Cardiac septum (tissue), 1 donor: ENCODE results near the gene DHCR24. TPM values are rescaled to one million over a fixed set of nuclear protein-coding genes. Genes with fewer than 3 reads are reported as not detected.
A peak's percentile ranks its signal among the peaks of the same experiment; 100 is the strongest.

Experiments
- DNase-seq: peaks from one replicate; pipeline ENCODE4 v3.0.0-alpha.2; 2020; ENCODE audit warnings: low spot score
- intact Hi-C: fragments of 100-400 bp; cut with DNase I; formaldehyde crosslinking; loops from one replicate; pipeline ENCODE4 v1.14.0; 2022
- total RNA-seq: library from RNA; stranded (reverse); fragmentation: NEBNext Ultra II Directional; extraction: Animal tissue kit (Norgen Biotek cat#: 25700); gene quantifications from one replicate; pipeline ENCODE4 v1.2.1, GENCODE V29; 2021
- donor health status: DM: no; HTN: no; CAD: no.

DHCR24 gene
- total RNA-seq, 1 donor from 2014 or later: 40.3 TPM

DNA sequence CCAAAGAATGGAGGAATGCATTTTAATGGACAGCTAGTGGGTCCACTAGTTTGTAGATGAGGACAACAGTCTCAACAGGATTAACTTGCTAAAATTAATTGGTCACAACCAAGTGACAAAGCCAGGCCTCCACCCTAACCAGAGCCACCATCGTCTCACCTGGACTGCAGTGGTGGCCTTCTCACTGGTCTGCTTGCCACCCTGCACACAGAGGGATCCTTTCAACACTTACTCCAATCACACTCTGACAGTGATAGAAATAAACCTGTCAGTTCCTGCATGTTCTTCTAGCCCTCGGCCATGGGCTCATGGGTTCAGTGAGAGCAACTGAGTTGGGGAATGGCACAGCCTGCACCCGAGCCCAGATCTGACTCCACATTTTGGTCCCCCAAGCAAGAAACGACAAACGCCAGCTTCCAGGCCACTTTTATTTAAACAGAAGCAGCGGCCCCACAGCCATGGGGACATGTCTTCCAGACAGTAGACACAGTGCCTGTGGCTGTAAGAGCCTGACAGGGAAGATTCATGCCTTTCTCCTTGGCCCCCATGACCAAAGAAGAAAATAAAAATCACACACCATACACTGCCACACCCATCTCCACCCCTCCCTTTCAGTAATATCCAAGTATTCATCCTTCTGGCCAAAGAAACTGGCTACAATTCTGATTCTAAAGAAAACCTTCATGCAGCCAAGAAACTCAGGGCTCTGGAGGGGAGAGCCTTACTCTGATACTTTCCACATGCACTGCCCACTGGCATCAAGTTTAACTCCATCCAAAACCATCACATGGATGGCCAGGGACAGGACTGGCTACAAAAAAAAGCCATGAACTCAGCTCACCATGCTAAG lies 37.6 kb downstream of the DHCR24 start:
- no peak for DNase-seq
- intact Hi-C loops: no loop called here

DNA sequence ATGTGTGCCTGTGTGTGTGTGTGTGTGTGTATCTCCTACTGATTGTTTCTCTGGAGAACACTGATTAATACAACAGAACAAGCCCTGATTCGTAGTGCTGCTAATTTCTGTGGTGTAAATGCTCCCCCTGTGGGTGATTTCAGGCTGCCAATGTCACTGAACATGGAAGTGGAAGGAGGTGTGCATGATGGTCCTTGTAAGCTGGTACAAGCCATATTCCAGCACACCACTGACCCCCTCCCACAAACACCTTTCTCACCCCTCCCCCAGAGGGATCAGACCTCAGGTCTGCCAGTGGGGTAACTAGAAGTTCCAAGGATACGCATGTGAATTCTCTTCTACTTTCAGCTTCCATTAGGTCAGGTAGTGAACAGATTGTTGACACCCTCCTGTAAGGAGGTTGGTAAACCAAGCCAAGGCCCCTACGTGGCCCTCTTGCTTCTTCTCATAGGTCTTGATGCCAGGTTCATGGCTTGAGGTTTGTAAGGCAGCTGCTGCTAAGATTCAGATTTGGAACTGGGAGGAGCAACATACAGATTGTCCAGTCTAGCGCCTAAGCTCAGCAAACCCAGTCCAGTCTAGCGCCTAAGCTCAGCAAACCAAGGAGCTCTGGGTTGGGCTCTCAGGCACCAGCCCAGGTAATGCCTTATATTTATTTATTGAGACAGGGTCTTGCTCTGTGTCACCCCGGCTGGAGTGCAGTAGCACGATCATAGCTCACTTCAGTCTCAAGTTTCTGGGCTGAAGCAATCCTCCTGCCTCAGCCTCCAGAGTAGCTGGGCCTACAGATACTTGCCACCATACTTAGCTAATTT lies 38.7 kb downstream of the DHCR24 start:
- intact Hi-C loops: no loop called here

DNA sequence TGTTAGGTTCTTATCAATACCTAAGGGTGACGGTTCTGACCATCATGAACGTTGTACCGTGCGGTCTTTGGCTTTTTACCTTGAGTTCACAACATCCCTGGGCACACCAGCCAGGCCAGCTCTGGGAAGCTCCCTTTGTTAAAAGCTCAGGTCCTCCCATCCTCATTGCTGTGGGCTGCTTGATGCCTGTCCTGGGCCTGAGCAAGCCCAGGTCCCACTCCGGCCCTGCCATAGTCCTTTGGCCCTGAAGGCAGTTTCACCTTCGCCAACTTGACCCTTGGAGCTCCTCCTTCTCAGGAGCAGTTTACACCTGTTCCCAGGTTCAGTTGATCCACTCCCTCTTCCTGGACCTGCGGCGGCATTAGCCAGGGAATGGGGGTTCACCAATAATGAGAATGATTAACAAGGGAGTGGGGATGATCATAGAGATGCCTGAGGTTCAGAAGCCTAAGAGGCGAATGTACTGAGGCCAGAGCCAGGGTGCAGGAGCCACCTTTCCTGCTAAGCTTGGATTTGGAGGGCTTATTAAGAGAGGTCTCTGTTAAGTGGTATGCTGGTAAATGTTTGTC lies 40.2 kb downstream of the DHCR24 start:
- intact Hi-C loops: no loop called here

More for the DNA sequence above, 38.7 kb downstream of the DHCR24 start:
- DNase-seq: peak; percentile 57

DNA sequence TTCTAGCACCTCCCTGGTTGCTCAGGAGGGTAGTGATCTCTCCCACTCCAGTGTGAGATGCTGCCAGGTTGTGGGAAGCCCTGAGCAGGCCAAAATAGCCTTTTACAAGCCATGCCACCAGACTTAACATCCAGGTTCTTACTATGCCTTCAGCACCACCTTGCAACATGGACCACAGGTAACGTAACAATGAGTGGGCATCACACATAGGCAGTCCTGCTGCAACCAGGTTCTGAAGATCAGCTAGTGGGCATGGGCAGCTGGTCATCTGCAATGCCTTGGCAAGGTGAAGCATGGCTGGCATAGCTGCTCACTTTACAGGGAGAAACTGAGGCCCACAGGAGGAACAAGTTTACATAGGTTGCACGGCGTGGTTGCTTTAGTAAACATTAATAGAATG lies 40.7 kb downstream of the DHCR24 start:
- no peak for DNase-seq
- intact Hi-C loops: no loop called here

More for the DNA sequence above, 40.2 kb downstream of the DHCR24 start:
- no peak for DNase-seq

DNA sequence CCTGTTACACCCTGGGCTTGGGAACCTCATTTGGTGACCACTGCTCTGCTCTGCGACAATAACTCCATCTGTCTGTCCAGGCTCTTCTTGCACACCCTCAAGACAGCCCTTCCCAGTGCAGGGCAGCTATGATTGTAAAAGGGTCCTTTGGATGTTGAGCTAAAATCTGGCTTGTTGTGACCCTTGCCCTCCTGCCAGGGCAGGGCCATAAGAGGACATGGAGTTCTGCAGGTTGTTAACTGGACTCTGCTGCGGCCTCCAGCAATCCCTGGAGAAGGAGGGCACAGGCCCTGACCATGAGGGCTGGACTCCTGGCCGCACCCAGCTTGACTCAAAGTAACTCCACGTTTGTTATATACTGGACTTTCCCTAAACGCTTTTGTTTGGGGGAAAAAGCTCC lies 41.2 kb downstream of the DHCR24 start:
- intact Hi-C loops: no loop called here
- no peak for DNase-seq

DNA sequence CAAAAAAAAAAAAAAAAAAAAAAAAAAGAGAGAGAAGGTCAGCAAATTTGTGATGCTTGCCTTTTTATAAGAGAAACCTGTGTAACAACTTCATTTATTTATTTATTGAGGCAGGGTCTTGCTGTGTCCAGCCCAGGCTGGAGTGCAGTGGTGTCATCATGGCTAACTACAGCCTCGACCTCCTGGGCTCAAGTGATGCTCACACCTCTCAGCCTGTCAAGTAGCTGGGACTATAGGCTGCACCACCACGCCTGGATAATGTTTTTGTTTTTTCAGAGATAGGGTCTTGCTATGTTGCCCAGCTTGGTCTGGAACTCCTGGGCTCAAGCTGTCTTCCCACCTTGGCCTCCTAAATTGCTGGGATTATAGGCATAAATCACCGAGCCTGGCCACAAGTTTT lies 42.4 kb downstream of the DHCR24 start:
- DNase-seq: no peak
- intact Hi-C loops: no loop called here

DNA sequence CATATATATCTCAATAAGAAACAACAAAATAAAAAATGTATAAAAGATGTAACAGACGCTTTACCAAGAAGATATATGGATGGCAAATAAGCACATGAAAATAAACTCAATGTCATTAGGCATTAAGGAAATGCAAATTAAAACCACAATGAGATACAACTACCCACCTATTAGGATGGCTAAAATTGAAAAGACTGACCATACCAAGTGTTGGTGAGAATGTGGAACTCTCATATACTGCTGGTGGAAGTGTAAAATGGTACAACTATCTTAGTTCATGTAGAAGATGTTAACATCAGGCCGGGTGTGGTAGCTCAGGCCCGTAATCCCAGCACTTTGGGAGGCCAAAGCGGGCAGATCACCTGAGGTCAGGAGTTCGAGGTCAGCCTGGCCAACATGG lies 43.5 kb downstream of the DHCR24 start:
- intact Hi-C loops: no loop called here
- no peak for DNase-seq

DNA sequence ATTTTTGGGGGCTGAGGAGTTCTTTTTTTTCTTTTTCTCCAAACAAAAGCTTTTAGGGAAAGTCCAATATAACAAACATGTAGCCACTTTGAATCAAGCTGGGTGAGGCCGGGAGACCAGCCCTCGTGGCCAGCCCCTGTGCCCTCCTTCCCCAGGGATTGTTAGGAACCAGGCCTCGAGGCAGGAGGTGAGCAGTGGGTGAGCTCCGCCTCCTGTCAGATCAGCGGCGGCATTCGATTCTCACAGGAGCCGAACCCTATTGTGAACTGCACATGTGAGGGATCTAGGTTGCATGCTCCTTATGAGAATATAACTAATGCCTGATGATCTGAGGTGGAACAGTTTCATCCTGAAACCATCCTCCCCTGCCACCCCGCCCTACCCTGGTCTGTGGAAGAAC lies 44.0 kb downstream of the DHCR24 start:
- no peak for DNase-seq
- intact Hi-C loops: no loop called here

DNA sequence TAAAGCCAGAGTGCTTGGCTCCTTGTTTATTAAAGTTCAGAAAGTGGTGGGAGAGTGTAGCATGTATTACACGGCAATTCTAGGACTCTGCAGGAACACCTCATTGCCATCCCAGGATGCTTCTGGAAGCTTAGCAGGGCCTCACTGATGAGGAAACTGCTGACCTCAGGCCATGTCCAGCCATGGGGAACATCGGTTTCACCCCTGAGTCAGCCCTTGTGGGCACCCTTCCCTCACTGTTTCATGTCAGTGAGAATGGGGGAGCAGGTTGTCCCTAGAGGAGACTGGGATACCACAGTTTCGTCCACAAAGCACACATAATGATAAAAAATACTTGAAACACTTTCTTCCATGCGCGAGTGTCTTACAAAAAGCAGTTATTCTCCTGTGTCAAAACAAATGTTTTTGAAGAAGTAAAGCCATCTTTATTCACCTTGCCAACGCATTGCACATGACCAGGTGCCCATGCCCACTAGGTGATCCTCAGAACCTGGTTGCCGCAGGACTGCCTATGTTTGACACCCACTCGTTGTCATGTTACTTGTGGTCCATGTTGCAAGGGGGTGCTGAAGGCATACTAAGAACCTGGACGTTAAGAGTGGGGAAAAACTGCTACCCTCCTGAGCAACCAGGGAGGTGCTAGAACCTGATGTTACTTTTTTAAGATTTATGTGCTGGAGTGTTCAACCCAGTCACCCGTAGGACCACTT lies 44.6 kb downstream of the DHCR24 start:
- intact Hi-C loops: no loop called here

DNA sequence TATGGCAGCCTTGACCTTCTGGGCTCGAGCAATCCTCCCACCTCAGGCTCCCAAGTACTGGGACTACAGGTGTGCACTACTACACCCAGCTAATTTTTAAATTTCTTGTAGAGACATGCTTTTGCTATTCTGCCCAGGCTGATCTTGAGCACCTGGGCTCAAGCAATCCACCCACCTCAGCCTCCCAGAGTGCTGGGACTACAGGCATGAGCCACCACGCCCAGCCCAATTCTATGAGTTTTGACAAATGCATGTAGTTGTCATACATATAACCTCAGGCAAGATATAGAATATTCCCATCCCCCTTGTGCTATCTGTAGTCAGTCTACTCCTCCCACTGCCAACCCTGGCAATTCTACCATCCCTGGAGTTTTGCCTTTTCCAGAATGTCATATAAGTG lies 47.2 kb downstream of the DHCR24 start:
- DNase-seq: no peak
- intact Hi-C loops: no loop called here

More for the DNA sequence above, 44.6 kb downstream of the DHCR24 start:
- no peak for DNase-seq

DNA sequence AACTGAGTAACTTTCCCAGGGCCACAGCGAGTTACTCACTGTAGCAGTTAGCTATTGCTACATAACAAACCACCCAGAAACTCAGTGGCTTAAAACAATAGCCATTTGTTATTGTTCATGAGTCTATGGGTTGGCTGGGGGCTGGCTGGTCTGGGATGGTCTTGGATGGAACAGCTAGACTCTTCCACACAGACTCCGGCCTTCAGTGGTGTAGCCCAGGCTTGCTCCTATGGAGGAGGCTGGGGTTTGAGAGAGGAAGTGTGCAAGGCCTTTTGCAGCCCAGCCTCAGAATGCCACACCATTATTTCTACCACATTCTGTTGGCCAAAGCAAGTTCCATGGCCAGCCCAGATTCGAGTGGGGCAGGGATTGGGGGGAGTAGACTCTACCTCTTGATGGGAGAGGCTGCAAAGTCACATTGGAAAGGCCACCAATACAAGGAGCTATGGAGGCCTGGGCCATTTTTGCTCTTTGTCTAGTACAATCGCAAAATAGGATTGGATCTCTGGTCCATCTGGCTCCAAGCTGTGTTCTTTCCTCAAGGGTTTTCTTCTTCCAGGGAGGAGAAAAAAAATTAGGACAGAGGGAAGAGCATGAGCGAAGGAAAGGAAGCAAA lies 48.3 kb downstream of the DHCR24 start:
- intact Hi-C loops: no loop called here
- no peak for DNase-seq

DNA sequence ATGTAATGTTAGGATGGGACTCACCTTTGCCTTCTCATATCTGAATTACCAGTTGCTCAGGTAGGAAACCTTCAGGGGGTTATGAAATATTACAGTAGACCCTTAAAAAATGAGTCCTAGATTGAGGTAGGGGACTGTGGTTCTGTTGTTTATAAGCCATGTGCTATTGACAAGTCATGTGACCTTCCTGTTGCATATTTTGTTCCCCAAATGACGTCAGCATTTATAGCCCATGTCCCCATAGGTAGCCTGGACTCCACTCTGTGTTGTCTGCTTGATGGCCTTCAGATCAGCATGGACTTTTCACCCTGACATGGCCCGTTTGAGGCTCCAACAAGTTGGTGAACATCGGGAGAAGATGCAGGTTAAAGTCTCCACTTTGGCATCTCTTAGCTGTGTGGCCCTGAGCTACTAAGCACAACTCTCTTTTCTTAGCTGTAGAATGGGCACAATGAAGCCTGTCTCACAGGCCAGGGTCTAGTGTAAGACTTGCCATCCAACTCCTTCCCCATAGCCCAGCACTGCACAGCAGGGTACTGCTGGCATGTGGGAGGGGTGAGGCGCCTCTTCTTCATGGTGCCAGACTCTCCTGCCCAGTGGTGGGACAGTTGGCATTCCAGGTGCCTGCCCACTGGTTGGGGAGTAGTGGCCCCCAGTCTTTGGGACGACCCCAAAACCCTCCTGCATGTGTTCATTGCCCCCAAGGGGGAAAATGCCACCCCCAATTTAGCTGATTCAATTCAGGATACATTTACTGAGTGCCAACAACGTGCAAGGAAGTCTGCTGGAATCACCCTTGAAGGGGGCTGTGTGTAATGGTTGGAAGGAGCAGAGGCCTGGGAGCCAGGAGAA lies 49.8 kb downstream of the DHCR24 start:
- no peak for DNase-seq
- intact Hi-C loops: no loop called here

DNA sequence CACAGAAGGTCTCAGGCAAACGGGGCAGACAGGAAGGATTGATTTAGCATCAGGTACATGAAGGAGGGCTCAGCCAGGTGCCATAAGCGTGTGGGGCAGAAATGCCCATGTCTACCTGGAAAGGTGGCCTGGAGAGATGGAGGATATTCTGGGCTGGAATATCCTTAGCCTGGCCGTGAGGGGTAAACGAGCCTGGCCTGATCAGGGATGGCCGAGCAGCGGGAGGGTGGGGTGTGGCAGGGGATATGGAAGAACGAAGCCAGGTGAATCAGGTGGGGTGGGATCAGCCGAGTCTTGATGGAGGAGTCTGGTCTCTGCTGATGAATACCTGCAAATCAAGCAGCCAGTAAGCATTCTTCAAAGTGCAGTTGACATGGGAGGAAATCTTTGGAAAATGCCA lies 50.4 kb downstream of the DHCR24 start:
- DNase-seq: no peak
- intact Hi-C loops: no loop called here

DNA sequence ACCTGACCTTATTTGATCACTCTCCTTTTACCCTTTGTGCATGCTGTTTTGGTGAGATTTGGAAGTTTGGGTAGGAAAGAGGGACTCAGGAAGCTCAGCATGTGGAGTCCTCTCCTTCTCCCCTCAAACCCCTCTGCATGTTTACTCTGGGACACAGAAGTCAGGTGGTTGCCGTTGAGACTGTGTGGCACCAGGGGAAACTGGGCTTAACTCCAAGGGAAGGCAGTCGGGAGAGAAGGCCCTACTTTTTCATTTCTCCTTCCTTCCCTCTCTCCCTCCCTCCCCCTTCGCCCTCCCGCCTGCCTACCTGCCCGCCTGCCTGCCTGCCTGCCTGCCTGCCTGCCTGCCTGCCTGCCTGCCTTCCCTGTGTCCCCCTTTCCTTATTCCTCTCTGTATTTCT lies 51.0 kb downstream of the DHCR24 start:
- intact Hi-C loops: no loop called here
- no peak for DNase-seq

DNA sequence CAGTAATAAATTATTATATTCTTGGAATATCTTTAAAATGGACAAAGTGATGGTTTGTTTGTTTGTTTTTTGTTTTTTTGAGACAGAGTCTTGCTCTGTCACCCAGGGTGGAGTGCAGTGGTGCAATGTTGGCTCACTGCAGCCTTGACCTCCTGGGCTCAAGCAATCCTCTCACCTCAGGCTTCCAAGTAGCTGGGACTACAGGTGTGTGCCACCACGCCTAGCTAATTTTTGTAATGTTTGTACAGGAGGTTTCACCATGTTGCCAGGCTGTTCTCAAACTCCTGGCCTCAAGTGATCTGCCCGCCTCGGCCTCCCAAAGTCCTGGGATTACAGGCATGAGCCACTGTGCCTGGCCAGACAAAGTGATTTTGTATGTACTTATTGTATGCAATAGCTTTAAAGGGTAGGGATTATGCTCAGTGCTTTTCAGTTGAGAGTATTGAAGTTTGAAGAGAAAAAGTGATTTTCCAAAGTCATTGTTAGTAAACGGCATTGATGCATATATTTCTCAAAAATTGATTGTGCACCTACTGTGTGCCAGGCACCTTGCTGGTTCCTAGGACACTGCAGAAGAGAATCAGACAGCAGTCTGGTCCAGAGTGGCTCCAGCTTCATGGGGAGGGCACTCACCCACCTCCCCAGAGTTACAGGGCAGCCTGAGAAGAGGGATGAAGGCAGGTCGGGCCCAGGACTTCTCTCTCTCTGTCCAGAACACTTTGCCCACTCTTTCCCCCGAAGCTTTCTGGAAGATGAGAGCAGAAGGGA lies 51.7 kb downstream of the DHCR24 start:
- intact Hi-C loops: no loop called here
- no peak for DNase-seq

DNA sequence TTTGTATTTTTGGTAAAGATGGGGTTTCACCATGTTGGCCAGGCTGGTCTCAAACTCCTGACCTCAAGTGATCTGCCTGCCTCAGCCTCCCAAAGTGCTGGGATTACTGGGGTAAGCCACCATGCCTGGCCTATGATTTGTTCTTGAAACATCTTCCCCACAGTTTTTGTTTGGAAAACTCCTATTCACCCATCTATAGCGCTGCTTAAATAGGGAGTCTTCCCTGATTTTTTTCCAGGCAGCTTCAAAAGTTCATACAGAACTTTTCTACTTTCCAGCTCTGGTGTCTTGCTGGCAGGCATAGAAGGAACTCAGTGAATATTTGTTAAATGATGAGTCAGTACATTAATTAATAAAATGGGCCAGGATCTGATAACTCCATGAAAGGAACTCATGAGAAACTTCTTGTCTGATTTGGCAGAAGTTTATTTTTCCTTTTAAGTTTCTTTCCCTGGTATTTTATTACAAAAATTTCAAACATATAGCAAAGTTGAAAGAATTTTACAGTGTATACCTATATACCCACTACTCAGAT lies 52.9 kb downstream of the DHCR24 start:
- DNase-seq: no peak
- intact Hi-C loops: no loop called here

DNA sequence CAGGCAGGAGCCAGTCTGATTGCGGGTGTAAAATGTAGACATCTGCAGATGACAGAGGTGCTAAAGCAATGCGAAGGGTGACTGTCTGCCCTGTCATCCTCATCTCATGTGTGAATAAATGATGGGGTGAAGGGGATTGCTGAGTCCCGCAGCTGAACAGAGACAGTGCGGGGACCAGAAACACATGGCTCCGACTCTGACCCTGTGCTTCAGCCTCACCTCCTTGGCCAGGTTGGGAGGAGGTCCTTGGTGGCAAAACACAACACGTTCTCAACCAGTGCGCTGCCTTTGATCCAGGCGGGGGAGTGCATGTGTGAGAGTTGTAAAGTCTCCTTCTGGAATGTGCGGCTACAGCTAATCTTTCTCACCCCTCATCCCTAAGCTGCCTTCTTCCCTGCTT lies 53.9 kb downstream of the DHCR24 start:
- intact Hi-C loops: no loop called here

More for the DNA sequence above, 53.9 kb downstream of the DHCR24 start:
- no peak for DNase-seq
